Coronary artery (tissue), 2 donors: ENCODE measurements around the gene SLC25A20.

Experiments used
- DNase-seq: peaks from one replicate; pipeline ENCODE4 v3.0.0-alpha.2; 2017; ENCODE audit warnings: low spot score
- H3K27ac ChIP-seq, 2 donors: fragments of 200-600 bp; sonication (generic); one replicate each; pipeline ENCODE4 v1.5.1; 2016 to 2019
- H3K4me3 ChIP-seq: fragments of 200-600 bp; sonication (generic); 2 replicates; pipeline ENCODE4 v1.5.1; 2016; ENCODE audit warnings: mild to moderate bottlenecking, moderate library complexity
- CTCF ChIP-seq: fragments of 200-600 bp; sonication (generic); IDR thresholded peaks from one replicate; pipeline ENCODE4 v1.5.1; 2019; ENCODE audit warnings: antibody characterized with exemption

SLC25A20 gene

GRCh38 chr3:48898383-48899234, at the start of gene SLC25A20:
Gene SLC25A20 (minus strand): TSS chr3:48898882. CDS start chr3:48898794, 88 bp downstream.
- Histone ChIP-seq H3K27ac (peak within 1 kb of the TSS; percentile 10 to 90), H3K4me3 (peak within 1 kb of the TSS; percentile 97)
- TF ChIP-seq CTCF = no peak
- peak; percentile 94 for DNase-seq

- Histone ChIP-seq H3K27ac (no peak overlapping the region), H3K4me3 (no peak overlapping the region)
- no peak for TF ChIP-seq CTCF
- DNase-seq = no peak
These were observed 47.3 kb upstream of the SLC25A20 start for GRCh38 chr3:48945891-48946549.

- TF ChIP-seq CTCF = no peak
- H3K27ac ChIP-seq = no peak overlapping the region
- no peak for DNase-seq
- H3K4me3 ChIP-seq = no peak overlapping the region
These were observed 46.8 kb upstream of the SLC25A20 start for GRCh38 chr3:48945432-48945831.

- H3K27ac ChIP-seq = no peak overlapping the region
- no peak for TF ChIP-seq CTCF
- H3K4me3 ChIP-seq = no peak overlapping the region
- DNase-seq = no peak
These were observed 40.0 kb upstream of the SLC25A20 start for GRCh38 chr3:48938689-48939088.

GRCh38 chr3:48938156-48938555, 39.5 kb upstream of the SLC25A20 start:
- no peak for DNase-seq
- no peak overlapping the region for H3K4me3 ChIP-seq
- no peak overlapping the region for H3K27ac ChIP-seq
- no peak for TF ChIP-seq CTCF

GRCh38 chr3:48935530-48935929, 36.8 kb upstream of the SLC25A20 start:
- no peak for TF ChIP-seq CTCF
- Histone ChIP-seq H3K4me3 (no peak overlapping the region), H3K27ac (no peak overlapping the region)
- DNase-seq = no peak
